Liver (tissue), 3 donors: ENCODE results near the gene GUCY2F.

ENCODE experiments used
- EGR1 ChIP-seq, 2 donors: IDR thresholded peaks; 2 replicates each; pipeline ENCODE4 v1.6.1; 2016 to 2018; ENCODE audit warnings: antibody characterized with exemption in 2 of 2, low read depth in 2 of 2
- REST ChIP-seq: IDR thresholded peaks from 2 replicates; pipeline ENCODE4 v1.6.1; 2016; ENCODE audit warnings: antibody characterized with exemption, mild to moderate bottlenecking
- RXRA ChIP-seq, 2 donors: IDR thresholded peaks; 2 replicates each; pipeline ENCODE4 v1.6.1; 2017 to 2018; ENCODE audit warnings: antibody characterized with exemption in 2 of 2, mild to moderate bottlenecking in 1 of 2
- SP1 ChIP-seq: IDR thresholded peaks from 2 replicates; pipeline ENCODE4 v1.6.1; 2018; ENCODE audit warnings: antibody characterized with exemption, mild to moderate bottlenecking
- YY1 ChIP-seq: IDR thresholded peaks from 2 replicates; pipeline ENCODE4 v1.6.1; 2016; ENCODE audit warnings: antibody characterized with exemption, mild to moderate bottlenecking
- TF ChIP-seq, protein P1 (sequence below): fragments of 150-350 bp; IDR thresholded peaks from 2 replicates; pipeline ENCODE4 v1.5.1; 2017; ENCODE audit warnings: improper control_type of control experiment, low read depth, low read length; ENCODE audit not compliant: missing input control
- donor health status: healthy.
- donor health status: healthy.

DNA sequence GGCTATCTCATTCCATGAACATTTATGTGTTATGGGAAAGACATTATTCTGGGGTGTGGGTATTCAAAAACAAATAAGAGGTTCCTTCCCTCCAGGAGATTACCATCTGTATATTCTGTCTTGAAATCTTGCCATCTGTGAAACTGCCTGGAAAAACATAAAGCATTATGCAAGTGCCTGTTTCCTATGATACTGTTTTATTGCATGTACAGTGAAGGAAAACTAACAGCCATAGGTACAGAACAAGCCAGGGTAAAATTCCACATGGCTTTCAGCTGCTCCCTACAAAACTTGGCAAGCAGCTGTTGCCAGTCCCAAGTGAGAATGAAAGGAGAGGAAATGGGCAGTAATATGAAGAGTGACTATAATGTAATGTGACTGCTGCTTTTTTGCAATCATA, 136.0 kb downstream of the GUCY2F start:
- TF ChIP-seq SP1, result no peak
- TF ChIP-seq, protein P1, sequence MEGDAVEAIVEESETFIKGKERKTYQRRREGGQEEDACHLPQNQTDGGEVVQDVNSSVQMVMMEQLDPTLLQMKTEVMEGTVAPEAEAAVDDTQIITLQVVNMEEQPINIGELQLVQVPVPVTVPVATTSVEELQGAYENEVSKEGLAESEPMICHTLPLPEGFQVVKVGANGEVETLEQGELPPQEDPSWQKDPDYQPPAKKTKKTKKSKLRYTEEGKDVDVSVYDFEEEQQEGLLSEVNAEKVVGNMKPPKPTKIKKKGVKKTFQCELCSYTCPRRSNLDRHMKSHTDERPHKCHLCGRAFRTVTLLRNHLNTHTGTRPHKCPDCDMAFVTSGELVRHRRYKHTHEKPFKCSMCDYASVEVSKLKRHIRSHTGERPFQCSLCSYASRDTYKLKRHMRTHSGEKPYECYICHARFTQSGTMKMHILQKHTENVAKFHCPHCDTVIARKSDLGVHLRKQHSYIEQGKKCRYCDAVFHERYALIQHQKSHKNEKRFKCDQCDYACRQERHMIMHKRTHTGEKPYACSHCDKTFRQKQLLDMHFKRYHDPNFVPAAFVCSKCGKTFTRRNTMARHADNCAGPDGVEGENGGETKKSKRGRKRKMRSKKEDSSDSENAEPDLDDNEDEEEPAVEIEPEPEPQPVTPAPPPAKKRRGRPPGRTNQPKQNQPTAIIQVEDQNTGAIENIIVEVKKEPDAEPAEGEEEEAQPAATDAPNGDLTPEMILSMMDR, result no peak
- TF ChIP-seq YY1, result no peak
- no peak for TF ChIP-seq RXRA (IDR thresholded peaks at IDR 0.05)
- no peak for TF ChIP-seq REST
- TF ChIP-seq EGR1 (IDR thresholded peaks at IDR 0.05; ENCODE audit: low read depth in 2 of 2), result no peak
